Mucosa of descending colon (tissue), 3 donors: ENCODE measurements around the gene TMEM135. TPM values are rescaled to one million over a fixed set of nuclear protein-coding genes. Genes with fewer than 3 reads are reported as not detected.

Experiments
- ATAC-seq: fragments of 200-7000 bp; cut with Tn5 transposase; one replicate; pipeline ENCODE4 v1.9.1; 2020; ENCODE audit warnings: mild to moderate bottlenecking, moderate library complexity
- DNase-seq, 3 donors: peaks; one replicate each; pipeline ENCODE4 v3.0.0-alpha.2; 2020
- H3K36me3 ChIP-seq: fragments of 200-600 bp; one replicate; pipeline ENCODE4 v1.8.0; 2021; ENCODE audit warnings: low read depth, mild to moderate bottlenecking
- H3K4me1 ChIP-seq: fragments of 200-600 bp; one replicate; pipeline ENCODE4 v1.8.0; 2021; ENCODE audit warnings: low read depth, mild to moderate bottlenecking
- H3K4me3 ChIP-seq: fragments of 200-600 bp; one replicate; pipeline ENCODE4 v1.8.0; 2021; ENCODE audit warnings: mild to moderate bottlenecking
- H3K9me3 ChIP-seq: fragments of 200-600 bp; one replicate; pipeline ENCODE4 v1.8.0; 2021; ENCODE audit warnings: mild to moderate bottlenecking
- intact Hi-C, 2 donors: fragments of 100-400 bp; cut with DNase I in 1 of 2; cut with micrococcal nuclease in 1 of 2; formaldehyde crosslinking; loops; one replicate each; pipeline versions ENCODE4 v1.11.0 to v1.11.1; 2022; cut with DNase I, micrococcal nuclease
- total RNA-seq, 3 donors: library from RNA; stranded (reverse); fragmentation: NEBNext Ultra II Directional in 2 of 3; extraction: Animal tissue kit (Norgen Biotek cat#: 25700) in 2 of 3; gene quantifications; one replicate each; pipeline versions ENCODE4 v1.2.1 to v1.2.4, GENCODE V29; 2021 to 2023
- TF ChIP-seq, protein P1 (sequence below): fragments of 200-600 bp; IDR thresholded peaks from one replicate; pipeline ENCODE4 v1.8.0; 2022; ENCODE audit warnings: antibody characterized with exemption, mild to moderate bottlenecking
- donor health status: DM: no; HTN: no; CAD: no; lungs with moderate emphysema.
- donor health status: DM: no; HTN: no; CAD: no.
- donor health status: DM: no; HTN: yes; CAD: no.

Gene TMEM135
- total RNA-seq, 3 donors from 2014 or later, result 32.8 to 37.6 (median 37.0) TPM

DNA sequence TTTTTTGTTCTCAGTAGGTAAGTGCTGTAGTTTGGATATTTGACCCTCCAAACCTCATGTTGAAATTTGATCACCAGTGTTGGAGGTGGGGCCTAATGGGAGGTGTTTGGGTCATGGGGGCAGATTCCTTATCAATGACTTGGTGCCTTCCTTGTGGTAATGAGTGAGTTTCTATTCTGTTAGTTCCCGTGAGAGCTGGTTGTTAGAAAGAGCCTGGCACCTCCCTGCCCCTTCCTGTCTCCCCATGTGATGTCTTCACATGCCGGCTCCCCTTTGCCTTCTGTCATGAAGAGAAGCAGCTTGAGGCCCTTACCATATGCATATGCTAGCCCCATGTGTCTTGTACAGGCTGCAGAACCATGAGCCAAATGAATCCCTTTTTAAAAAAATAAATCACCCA is 138.3 kb downstream of the TMEM135 start:
- no peak overlapping the region for H3K4me3 ChIP-seq
- TF ChIP-seq, protein P1, sequence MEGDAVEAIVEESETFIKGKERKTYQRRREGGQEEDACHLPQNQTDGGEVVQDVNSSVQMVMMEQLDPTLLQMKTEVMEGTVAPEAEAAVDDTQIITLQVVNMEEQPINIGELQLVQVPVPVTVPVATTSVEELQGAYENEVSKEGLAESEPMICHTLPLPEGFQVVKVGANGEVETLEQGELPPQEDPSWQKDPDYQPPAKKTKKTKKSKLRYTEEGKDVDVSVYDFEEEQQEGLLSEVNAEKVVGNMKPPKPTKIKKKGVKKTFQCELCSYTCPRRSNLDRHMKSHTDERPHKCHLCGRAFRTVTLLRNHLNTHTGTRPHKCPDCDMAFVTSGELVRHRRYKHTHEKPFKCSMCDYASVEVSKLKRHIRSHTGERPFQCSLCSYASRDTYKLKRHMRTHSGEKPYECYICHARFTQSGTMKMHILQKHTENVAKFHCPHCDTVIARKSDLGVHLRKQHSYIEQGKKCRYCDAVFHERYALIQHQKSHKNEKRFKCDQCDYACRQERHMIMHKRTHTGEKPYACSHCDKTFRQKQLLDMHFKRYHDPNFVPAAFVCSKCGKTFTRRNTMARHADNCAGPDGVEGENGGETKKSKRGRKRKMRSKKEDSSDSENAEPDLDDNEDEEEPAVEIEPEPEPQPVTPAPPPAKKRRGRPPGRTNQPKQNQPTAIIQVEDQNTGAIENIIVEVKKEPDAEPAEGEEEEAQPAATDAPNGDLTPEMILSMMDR, result no peak
- DNase-seq, result no peak
- H3K9me3 ChIP-seq, result peaks cover 7% of the 10 kb centered on the region
- intact Hi-C loops, result no loop called here
- no peaks in the 10 kb centered on the region for H3K4me1 ChIP-seq
- H3K36me3 ChIP-seq, result no peaks in the 10 kb centered on the region
- ATAC-seq, result no peak

GRCh38 chr11:87179621-87180020 is 141.9 kb downstream of the TMEM135 start:
- ATAC-seq, result no peak
- TF ChIP-seq, protein P1, result no peak

GRCh38 chr11:87180742-87181141 is 143.0 kb downstream of the TMEM135 start:
- TF ChIP-seq, protein P1, result no peak
- ATAC-seq, result no peak
- Histone ChIP-seq H3K36me3 (no peaks in the 10 kb centered on the region), H3K4me1 (no peaks in the 10 kb centered on the region), H3K9me3 (peaks cover 7% of the 10 kb centered on the region), H3K4me3 (no peak overlapping the region)
- intact Hi-C loops, result no loop called here
- DNase-seq, result no peak

More at GRCh38 chr11:87179621-87180020, 141.9 kb downstream of the TMEM135 start:
- no peak overlapping the region for H3K4me3 ChIP-seq
- no peak for DNase-seq
- intact Hi-C loops, result no loop called here
- no peaks in the 10 kb centered on the region for H3K4me1 ChIP-seq
- H3K36me3 ChIP-seq, result no peaks in the 10 kb centered on the region
- H3K9me3 ChIP-seq, result peaks cover 7% of the 10 kb centered on the region

GRCh38 chr11:87181143-87181542 is 143.4 kb downstream of the TMEM135 start:
- H3K4me3 ChIP-seq, result no peak overlapping the region
- intact Hi-C loops, result no loop called here
- no peaks in the 10 kb centered on the region for H3K36me3 ChIP-seq
- no peak for ATAC-seq
- H3K4me1 ChIP-seq, result no peaks in the 10 kb centered on the region
- no peak for DNase-seq
- TF ChIP-seq, protein P1, result no peak
- peaks cover 7% of the 10 kb centered on the region for H3K9me3 ChIP-seq

- intact Hi-C loops, result no loop called here
- DNase-seq (no peak), ATAC-seq (no peak)
- H3K9me3 ChIP-seq, result no peaks in the 10 kb centered on the region
- TF ChIP-seq, protein P1, result no peak
- H3K4me1 ChIP-seq, result no peaks in the 10 kb centered on the region
- H3K4me3 ChIP-seq, result no peak overlapping the region
- no peaks in the 10 kb centered on the region for H3K36me3 ChIP-seq
Observed at GRCh38 chr11:87185228-87185627, 147.5 kb downstream of the TMEM135 start.

GRCh38 chr11:87187076-87187475 is 149.3 kb downstream of the TMEM135 start:
- no peaks in the 10 kb centered on the region for H3K9me3 ChIP-seq
- no peaks in the 10 kb centered on the region for H3K4me1 ChIP-seq
- DNase-seq, result no peak
- intact Hi-C loops, result no loop called here
- TF ChIP-seq, protein P1, result no peak
- H3K4me3 ChIP-seq, result no peak overlapping the region
- H3K36me3 ChIP-seq, result no peaks in the 10 kb centered on the region
- no peak for ATAC-seq
